Glutamatergic neuron (in vitro differentiated cells): ENCODE data around the gene ANKRD13A. TPM values are rescaled to one million over a fixed set of nuclear protein-coding genes. Genes with fewer than 3 reads are reported as not detected.
A peak's percentile ranks its signal among the peaks of the same experiment; 100 is the strongest.
"Not testable (repeated sequence)": the region's sequence is repeated elsewhere in the genome, so short reads cannot be mapped to it uniquely, and the experiment has no call there.

Experiments
- DNase-seq: peaks from one replicate; pipeline ENCODE4 v3.0.0; 2022
- H3K27ac Mint-ChIP-seq: one replicate; pipeline ENCODE4 v1.8.0; 2020; ENCODE audit warnings: mild to moderate bottlenecking, mixed read lengths, inconsistent platforms; ENCODE audit not compliant: unreplicated experiment
- H3K27me3 Mint-ChIP-seq: one replicate; pipeline ENCODE4 v1.8.0; 2020; ENCODE audit warnings: mild to moderate bottlenecking, moderate library complexity, mixed read lengths, inconsistent platforms; ENCODE audit not compliant: unreplicated experiment
- H3K36me3 Mint-ChIP-seq: one replicate; pipeline ENCODE4 v1.8.0; 2020; ENCODE audit warnings: mild to moderate bottlenecking, mixed read lengths, inconsistent platforms; ENCODE audit not compliant: unreplicated experiment
- H3K4me1 Mint-ChIP-seq: one replicate; pipeline ENCODE4 v1.8.0; 2020; ENCODE audit warnings: mild to moderate bottlenecking, low read depth, mixed read lengths, inconsistent platforms; ENCODE audit not compliant: unreplicated experiment
- H3K4me3 Mint-ChIP-seq: one replicate; pipeline ENCODE4 v1.8.0; 2020; ENCODE audit warnings: mild to moderate bottlenecking, mixed read lengths, inconsistent platforms; ENCODE audit not compliant: unreplicated experiment
- H3K9me3 Mint-ChIP-seq: one replicate; pipeline ENCODE4 v1.8.0; 2020; ENCODE audit warnings: mild to moderate bottlenecking, moderate library complexity, mixed read lengths, inconsistent platforms; ENCODE audit not compliant: unreplicated experiment
- CTCF ChIP-seq: fragments of 200-600 bp; sonication (generic); IDR thresholded peaks from one replicate; pipeline ENCODE4 v1.5.0; 2021; ENCODE audit not compliant: partially characterized antibody, unreplicated experiment
- total RNA-seq: library from RNA; stranded (reverse); fragmentation: NEBNext Ultra II Directional; extraction: Animal tissue kit (Norgen Biotek cat#: 25700); gene quantifications from one replicate; pipeline ENCODE4 v1.2.1, GENCODE V29; 2021; ENCODE audit not compliant: unreplicated experiment

The ANKRD13A gene
- total RNA-seq, 1 donor from 2014 or later = 139 TPM

GRCh38 chr12:110002676-110003515, 3.7 kb downstream of the ANKRD13A start:
- no peak overlapping the region for H3K27ac Mint-ChIP-seq

GRCh38 chr12:110004598-110004997, 5.4 kb downstream of the ANKRD13A start:
- Mint-ChIP-seq H3K4me3 (no peak overlapping the region), H3K4me1 (peaks cover 2% of the 10 kb centered on the region), H3K27ac (no peak overlapping the region), H3K27me3 (peaks cover 5% of the 10 kb centered on the region), H3K9me3 (peaks cover 1% of the 10 kb centered on the region), H3K36me3 (no peaks in the 10 kb centered on the region)
- DNase-seq = no peak
- no peak for TF ChIP-seq CTCF

More at GRCh38 chr12:110002676-110003515, 3.7 kb downstream of the ANKRD13A start:
- Mint-ChIP-seq H3K9me3 (peaks cover 7% of the 10 kb centered on the region), H3K4me3 (peak overlapping the region; percentile 14), H3K27me3 (peaks cover 12% of the 10 kb centered on the region), H3K36me3 (no peaks in the 10 kb centered on the region), H3K4me1 (peaks cover 8% of the 10 kb centered on the region)
- TF ChIP-seq CTCF = no peak
- no peak for DNase-seq

- H3K27ac Mint-ChIP-seq = no peak overlapping the region
- no peaks in the 10 kb centered on the region for H3K36me3 Mint-ChIP-seq
- no peak for DNase-seq
- peaks cover 2% of the 10 kb centered on the region for H3K4me1 Mint-ChIP-seq
- no peak overlapping the region for H3K4me3 Mint-ChIP-seq
- peaks cover 1% of the 10 kb centered on the region for H3K9me3 Mint-ChIP-seq
- TF ChIP-seq CTCF = no peak
- peaks cover 1% of the 10 kb centered on the region for H3K27me3 Mint-ChIP-seq
Measured at GRCh38 chr12:110005319-110005973, 6.2 kb downstream of the ANKRD13A start.

GRCh38 chr12:110006115-110006514, 6.9 kb downstream of the ANKRD13A start:
- Mint-ChIP-seq H3K4me1 (peaks cover 3% of the 10 kb centered on the region), H3K27ac (no peak overlapping the region), H3K36me3 (no peaks in the 10 kb centered on the region), H3K4me3 (no peak overlapping the region), H3K27me3 (peaks cover 1% of the 10 kb centered on the region), H3K9me3 (peaks cover 1% of the 10 kb centered on the region)
- DNase-seq = no peak
- TF ChIP-seq CTCF = no peak

- no peak for TF ChIP-seq CTCF
- DNase-seq = no peak
- H3K27me3 Mint-ChIP-seq = peaks cover 1% of the 10 kb centered on the region
- no peaks in the 10 kb centered on the region for H3K36me3 Mint-ChIP-seq
- no peak overlapping the region for H3K4me3 Mint-ChIP-seq
- peaks cover 4% of the 10 kb centered on the region for H3K4me1 Mint-ChIP-seq
- peaks cover 1% of the 10 kb centered on the region for H3K9me3 Mint-ChIP-seq
- no peak overlapping the region for H3K27ac Mint-ChIP-seq
Measured at GRCh38 chr12:110007881-110008280, 8.7 kb downstream of the ANKRD13A start.

- H3K36me3 Mint-ChIP-seq = not testable (repeated sequence)
Measured at GRCh38 chr12:110008681-110009398, 9.6 kb downstream of the ANKRD13A start.

More at GRCh38 chr12:110008681-110009398, 9.6 kb downstream of the ANKRD13A start:
- not testable (repeated sequence) for H3K27me3 Mint-ChIP-seq, H3K4me3 Mint-ChIP-seq, H3K27ac Mint-ChIP-seq, DNase-seq, H3K4me1 Mint-ChIP-seq, H3K9me3 Mint-ChIP-seq
